HG02759 (cell line): ENCODE results near the gene QRSL1.
"Not testable (repeated sequence)": the region's sequence is repeated elsewhere in the genome, so short reads cannot be mapped to it uniquely, and the experiment has no call there.

ENCODE experiments used
- ATAC-seq: cut with Tn5 transposase; IDR thresholded peaks from one replicate; pipeline ENCODE4 v1.9.1; 2021; ENCODE audit warnings: mild to moderate bottlenecking, moderate library complexity; ENCODE audit not compliant: unreplicated experiment

Gene QRSL1

GRCh38 chr6:106623039-106623438, 6.3 kb upstream of the QRSL1 start:
- no peak for ATAC-seq

- peak; percentile 33 for ATAC-seq
These were observed 2.9 kb upstream of the QRSL1 start for GRCh38 chr6:106626485-106626884.

GRCh38 chr6:106627760-106628159, 1.6 kb upstream of the QRSL1 start:
- ATAC-seq: not testable (repeated sequence)

GRCh38 chr6:106628658-106629102, 698 bp upstream of the QRSL1 start:
- ATAC-seq: peak; percentile 7

GRCh38 chr6:106629859-106630163, 433 bp downstream of the QRSL1 start:
- no peak for ATAC-seq

GRCh38 chr6:106630366-106630765, 988 bp downstream of the QRSL1 start:
- no peak for ATAC-seq

- no peak for ATAC-seq
These were observed 2.0 kb downstream of the QRSL1 start for GRCh38 chr6:106631346-106631745.

- ATAC-seq: no peak
These were observed 5.2 kb downstream of the QRSL1 start for GRCh38 chr6:106634565-106634964.

- ATAC-seq: peak; percentile 35
These were observed 7.8 kb downstream of the QRSL1 start for GRCh38 chr6:106637051-106637716.

- ATAC-seq: peak; percentile 76
These were observed 8.5 kb downstream of the QRSL1 start for GRCh38 chr6:106637717-106638341.

- ATAC-seq: no peak
These were observed 10.4 kb downstream of the QRSL1 start for GRCh38 chr6:106639812-106640211.

GRCh38 chr6:106642476-106642875, 13.1 kb downstream of the QRSL1 start:
- no peak for ATAC-seq

- ATAC-seq: no peak
These were observed 13.7 kb downstream of the QRSL1 start for GRCh38 chr6:106643061-106643460.

GRCh38 chr6:106648651-106649308, 19.4 kb downstream of the QRSL1 start:
- ATAC-seq: peak; percentile 86

- ATAC-seq: no peak
These were observed 29.1 kb downstream of the QRSL1 start for GRCh38 chr6:106658469-106658868.

GRCh38 chr6:106659859-106660258, 30.5 kb downstream of the QRSL1 start:
- no peak for ATAC-seq

GRCh38 chr6:106662458-106662857, 33.1 kb downstream of the QRSL1 start:
- no peak for ATAC-seq

- ATAC-seq: peak; percentile 99
These were observed 37.1 kb downstream of the QRSL1 start for GRCh38 chr6:106666282-106667021.

GRCh38 chr6:106667022-106667402, 37.6 kb downstream of the QRSL1 start:
- no peak for ATAC-seq

GRCh38 chr6:106670236-106670635, 40.9 kb downstream of the QRSL1 start:
- ATAC-seq: no peak

GRCh38 chr6:106671651-106672050, 42.3 kb downstream of the QRSL1 start:
- ATAC-seq: no peak
